HG02884 (cell line): Measurements from ENCODE around the gene PCMTD2.

Experiments used
- ATAC-seq: cut with Tn5 transposase; IDR thresholded peaks from one replicate; pipeline ENCODE4 v1.9.1; 2021; ENCODE audit warnings: mild to moderate bottlenecking, moderate library complexity; ENCODE audit not compliant: unreplicated experiment

Gene PCMTD2

DNA sequence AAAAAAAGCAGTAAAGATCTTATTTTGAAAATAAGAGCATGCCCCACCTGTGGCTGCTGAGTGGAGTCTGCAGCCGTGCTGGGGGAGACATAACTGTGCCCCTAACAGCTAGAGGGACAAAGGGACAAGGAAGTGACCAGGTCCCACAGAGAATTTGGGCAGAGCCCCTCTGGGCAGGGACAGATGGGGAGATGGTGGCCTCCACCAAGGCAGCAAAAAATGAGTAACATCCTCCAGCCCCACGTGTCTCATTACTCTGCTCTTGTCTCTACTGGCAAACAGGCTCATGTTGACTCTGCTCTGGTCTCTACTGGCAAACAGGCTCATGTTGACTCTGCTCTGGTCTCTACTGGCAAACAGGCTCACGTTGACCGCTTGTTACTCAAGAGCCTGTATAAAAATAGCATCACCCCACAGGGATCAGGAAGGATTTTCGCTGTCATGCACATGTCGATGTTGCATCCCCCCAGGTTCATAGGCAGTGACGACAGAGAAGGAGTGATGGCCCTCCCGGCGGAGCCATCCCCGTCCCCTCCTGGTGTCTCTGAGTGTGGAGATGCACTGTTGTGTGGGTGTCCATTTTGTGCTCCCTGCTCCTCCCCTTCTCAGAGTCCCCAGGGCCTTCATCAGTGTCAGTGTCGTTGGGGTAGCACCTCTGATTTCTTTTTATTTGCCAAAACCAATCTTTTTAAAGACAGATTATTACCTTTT, 17.3 kb upstream of the PCMTD2 start:
- no peak for ATAC-seq

- no peak for ATAC-seq
Measured at GRCh38 chr20:64238851-64239387, 16.6 kb upstream of the PCMTD2 start.

DNA sequence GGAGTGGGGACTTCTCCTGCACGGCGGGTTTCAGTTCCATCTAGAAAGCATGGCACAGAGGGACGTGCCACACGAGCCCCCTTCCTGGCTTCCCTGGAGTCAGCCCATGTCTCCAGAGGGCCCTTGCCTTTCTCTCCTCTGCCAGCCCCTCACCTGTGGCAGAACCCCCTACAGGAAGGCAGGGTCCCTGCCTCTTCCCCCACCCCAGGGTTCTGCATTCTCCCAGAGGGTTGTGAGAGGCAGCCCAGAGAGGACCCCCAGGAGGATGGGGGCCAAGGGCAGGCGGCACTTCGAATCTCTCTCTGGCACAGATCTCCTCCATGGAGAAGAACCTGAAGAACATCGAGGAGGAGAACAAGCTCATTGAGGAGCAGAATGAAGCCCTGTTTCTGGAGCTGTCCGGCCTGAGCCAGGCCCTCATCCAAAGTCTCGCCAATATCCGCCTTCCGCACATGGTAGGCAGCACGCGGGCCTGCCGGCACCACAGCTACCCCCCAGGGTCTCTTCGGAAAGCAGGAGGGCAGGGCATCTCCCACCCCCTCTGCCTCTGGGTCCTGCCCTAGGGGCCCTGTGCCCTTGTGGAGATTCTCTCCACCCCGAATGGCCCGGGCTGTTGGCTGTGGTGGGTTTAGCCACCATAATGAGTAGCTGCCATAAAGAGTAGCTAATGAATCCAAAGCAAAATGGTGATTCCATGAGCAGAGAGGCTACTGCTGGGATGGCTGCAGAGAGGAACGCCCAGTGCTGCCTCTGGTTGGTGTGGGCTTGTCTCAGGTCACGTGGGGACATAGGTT, 15.9 kb upstream of the PCMTD2 start:
- no peak for ATAC-seq

DNA sequence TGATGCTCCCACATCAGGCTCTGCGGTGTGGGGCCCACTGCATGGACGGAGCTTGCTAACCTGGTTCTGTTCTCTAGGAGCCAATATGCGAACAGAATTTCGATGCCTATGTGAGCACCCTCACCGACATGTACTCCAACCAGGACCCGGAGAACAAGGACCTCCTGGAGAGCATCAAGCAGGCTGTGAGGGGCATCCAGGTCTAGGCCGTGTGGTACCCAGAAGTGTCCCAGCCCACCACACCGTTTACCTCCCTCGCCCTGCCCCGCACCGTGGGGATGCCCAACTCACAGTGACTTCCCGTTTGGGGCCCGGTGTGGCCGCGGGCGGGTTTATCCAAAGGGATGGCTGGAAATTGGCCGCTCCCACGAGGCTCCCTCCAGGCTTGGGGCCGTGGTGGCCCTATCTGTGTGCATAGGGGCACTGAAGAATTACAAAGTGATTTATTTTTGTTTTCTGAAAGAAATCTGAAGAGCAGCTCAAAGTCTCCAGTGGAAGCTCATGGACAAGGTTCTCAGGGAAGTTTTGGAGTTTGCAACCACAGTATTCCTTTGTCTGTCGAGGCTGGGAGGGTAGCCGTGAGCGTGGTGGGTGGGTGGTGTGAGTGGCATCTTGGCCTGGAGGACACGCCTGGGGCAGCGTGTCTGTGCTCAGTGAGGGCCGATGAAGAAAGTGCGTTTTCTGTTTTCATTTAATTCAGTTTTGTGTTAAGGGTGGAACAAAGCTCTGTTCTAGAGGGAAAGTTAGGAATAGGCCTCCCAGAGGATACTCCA, 15.1 kb upstream of the PCMTD2 start:
- no peak for ATAC-seq

DNA sequence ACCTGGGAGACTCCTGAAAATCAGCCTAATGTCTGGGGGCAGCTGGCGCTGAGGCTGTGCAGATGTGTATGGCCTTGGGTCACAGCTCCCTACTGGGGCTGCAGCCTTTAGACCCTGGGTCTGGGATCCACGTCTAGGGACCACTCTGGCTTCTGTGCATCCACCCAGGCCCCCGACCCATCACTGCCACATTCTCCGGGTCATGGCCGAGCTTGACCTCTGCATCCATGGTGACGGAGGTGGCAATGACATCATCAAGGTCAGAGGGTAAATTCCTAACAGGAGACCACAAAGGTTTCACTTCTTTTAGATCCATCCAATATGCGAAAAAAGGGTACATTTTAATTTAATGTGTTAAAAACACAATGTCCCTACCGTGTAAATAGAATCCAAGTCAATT, 14.5 kb upstream of the PCMTD2 start:
- no peak for ATAC-seq

DNA sequence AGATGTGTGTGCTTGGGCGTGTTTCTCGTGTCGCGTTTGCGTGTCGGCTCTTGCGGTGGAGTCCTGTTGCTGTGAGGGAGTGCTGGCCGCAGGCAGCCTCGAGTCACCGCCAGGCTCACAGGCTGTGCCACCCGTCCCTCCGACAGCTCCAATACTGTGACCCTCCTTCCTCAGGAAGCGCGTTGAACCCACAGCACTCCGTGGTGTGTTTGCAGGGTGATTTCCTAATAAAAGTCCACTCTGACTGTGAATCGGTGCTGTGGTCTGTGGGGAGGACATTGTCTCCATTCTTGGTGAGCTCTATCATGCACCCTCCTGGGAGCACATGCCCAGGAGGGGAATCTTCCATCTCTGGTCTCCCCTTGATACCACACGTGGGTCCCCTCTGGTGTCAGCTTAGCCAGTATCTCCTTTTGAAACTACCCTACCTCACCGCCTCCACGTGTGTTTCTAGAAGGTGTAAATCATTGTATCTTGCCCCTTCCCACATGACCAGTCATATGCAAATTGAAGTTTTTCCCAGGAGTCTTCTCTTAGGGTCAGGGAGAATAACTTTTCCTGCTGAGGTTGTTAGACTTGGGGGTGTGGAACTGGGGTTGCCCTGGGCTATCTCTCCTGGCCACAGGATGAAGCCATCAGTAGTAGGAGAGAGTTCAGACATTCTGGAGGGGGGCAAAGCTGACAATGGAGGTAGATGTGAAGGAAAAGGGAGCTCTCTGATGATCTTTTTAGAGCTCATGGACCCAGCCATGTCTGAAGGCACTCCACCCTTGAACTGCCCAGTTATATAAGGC, 13.3 kb upstream of the PCMTD2 start:
- no peak for ATAC-seq

DNA sequence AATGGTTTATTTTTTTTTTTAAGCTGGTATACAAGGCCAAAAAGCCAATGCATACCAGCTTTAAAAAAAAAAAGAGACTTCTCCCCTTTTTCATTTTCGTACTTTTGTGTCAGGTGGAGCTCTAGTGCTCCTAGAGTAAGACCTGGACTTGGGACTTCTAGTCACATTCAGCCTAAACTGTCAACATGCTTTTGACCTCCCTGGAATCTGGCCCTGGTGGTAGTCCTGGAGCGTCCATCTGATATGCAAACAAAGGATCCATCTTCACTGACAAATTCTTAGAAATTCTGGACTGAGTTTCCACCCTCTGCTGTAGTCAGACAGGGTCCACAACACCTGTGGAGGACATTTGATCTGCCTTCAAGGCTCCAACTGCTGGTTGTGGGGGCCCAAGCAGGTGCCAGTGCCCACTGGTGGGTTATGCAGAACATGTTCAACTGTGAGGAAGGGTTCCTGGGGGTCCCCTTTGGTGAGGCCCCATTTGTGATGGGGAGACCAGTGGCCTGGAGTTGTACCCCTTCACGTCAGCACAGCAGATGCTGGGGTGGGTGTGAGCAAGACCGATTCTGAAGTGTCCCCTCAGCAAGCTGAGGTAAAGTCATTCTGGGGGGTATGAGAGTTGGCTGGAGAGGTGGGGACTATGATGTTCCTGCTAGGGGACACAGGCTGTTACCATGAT, 12.6 kb upstream of the PCMTD2 start:
- ATAC-seq = no peak

DNA sequence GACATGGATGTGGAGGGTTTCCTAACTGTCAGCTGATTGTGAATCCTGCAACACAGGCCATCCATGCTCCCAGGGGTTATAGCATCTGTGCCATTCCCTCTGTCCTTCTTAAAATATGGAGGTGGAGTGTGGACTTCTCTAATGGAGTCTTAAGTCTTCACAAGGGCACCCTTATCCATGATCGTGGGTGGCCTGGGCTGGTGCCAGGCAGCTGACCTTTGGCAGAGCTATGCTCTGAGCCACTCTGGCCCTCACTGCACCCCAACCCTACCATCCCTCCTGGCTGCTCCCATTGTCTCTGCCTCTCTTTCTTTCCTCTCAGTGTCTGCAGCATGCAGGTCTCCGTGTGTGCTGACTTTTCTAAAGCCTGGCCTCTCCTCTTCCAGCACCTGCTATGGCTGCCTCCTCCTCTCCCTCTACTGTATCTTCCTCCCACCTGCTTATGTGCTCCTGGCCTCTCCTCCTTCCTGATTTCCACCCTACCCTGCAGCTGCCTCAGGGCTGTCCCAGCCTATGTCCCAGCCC, 11.2 kb upstream of the PCMTD2 start:
- no peak for ATAC-seq

GRCh38 chr20:64244870-64245603, 10.5 kb upstream of the PCMTD2 start:
- no peak for ATAC-seq

DNA sequence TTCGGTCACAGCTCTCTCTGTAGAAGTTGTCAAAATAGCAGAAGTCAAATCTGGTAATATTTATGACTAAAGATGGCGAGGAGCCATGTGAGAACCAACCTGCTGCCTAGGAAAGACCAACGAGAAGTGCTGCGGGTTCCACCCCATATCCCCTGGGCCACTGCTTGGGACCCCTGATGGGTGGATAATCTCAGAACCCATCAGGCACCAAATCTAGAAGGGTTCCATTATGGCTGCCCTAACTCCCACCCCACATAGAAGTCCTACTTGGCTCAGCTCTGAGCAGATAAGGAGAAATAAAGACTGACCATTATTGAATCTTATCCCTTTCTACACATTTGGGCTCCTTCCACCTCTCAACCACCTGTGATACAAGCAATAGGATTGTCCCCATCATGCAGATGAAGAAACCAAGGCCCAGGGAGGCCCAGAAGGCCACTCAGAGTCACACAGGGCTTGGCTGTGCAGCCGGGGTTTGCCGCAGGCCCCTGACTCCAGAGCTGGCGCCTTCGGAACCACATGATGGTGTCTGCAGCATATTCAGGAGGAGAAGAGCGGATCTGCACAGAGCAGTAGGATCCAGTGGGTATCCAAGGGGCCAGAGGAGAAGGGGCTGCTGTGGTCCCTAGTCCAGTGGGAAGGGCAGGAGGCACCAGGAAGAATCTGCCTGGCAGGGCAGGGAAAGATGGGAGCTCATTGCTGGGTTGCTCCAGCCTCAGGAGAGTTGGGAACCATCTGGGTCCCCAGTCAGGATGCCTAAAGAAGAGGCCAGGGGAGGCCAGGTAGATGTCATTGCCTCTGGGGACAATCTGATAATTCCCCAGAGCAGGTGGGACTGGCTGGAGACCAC, 9.6 kb upstream of the PCMTD2 start:
- ATAC-seq = no peak

GRCh38 chr20:64246616-64247306, 8.8 kb upstream of the PCMTD2 start:
- ATAC-seq = no peak

DNA sequence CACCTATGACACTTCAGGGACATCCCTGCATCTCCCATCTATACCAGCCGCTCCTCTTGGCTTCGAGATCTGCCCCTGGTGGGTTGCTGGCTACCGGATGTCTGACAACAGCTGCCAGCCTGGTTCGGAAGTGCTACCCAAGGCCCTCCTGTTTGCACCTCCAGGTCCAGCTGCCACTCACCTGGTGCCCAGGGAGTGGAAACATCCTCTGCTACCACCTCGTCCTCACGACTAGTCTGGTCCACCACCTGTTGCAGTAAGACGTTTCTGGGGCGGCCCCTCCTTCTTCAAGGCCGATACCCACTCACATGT, 8.3 kb upstream of the PCMTD2 start:
- ATAC-seq = no peak

DNA sequence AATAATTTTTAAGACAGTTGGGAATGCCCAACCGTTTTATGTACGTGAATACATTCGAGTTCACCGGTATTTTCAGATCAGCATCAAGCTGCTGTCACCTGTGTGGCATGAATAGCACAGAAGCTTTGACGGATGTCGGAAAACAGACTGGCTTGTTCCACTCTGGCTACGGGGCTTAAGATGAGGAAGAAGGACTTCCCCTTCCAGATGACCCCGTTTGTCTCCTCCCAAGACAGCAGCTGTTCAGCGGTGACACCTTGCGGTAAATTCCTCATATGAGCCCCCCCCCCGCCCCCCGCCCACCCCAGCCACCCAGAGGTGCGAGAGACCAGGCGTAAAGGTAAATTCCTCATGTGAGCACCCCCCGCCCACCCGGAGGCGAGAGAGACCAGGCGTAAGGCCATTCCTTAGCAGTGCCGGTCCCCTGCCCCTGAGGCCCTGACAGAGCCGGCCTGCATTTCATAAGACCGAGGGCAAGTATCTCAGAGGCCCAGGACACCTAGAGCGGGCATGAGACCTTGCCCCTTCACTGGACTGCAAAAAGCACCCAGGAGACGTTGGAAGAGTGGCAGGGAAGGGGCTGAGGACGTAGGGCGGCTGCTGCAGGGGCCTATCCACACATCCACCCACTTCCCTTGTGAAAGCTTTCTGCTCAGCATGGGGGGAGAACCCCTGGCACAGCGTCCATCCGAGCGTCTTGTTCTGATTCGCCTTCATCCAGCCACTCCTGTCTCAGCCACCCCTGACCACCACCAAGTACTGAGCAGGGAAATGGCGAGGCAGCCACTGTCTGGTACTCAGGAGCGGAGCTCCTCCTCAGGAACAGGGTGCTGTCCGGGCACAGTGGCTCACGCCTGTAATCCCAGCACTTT, 7.3 kb upstream of the PCMTD2 start:
- ATAC-seq = no peak

- no peak for ATAC-seq
Measured at GRCh38 chr20:64250027-64250426, 5.5 kb upstream of the PCMTD2 start.

GRCh38 chr20:64253000-64253383, 2.6 kb upstream of the PCMTD2 start:
- no peak for ATAC-seq

DNA sequence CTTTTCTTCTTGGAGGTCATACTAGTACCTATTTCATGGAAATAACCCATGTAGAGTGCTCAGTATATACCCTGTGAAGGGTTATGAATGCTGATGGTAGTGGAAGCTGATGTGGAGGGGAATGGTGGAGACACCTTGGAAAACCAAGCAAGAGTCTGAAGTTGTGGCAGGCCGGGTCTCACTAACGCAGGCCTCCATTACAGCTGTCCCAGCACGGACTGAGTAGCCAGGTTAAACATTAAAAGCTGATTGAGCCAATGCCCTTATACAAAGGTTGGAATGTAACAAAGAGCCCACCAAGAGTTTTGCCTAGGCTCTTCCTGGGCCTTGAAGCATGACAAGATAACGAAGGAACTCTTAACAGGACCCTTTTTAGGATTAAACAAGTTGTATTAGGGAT, 2.1 kb upstream of the PCMTD2 start:
- ATAC-seq = no peak

DNA sequence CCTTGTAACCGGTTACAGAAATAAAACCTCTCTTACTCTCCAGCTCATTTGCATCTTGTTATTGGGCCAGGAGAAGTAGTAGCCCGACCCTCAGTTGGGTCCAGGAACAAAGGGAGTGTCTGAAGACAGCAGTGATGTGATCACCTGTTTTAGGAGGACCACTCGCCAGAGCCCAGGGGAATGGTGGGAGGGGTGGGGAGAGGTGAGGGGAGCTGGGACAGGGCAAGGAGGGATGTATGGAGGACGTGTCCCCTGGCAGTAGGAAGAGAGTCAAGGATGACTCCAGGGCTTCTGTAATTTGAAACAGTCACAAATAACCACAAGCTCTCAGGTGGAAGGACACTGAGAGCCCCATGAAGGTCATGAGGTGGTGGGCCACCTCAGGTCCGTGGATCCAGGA, 1.4 kb upstream of the PCMTD2 start:
- no peak for ATAC-seq
